ENCODE measurements around the gene SUFU.

GRCh38 chr10:102502029-102502336 is 1.8 kb upstream of the SUFU start:
- TF ChIP-seq CTCF (conservative IDR thresholded peaks at IDR 0.05; ENCODE audit: low read depth, low read length) (no peak), MXI1 (IDR thresholded peaks at IDR 0.05; ENCODE audit: borderline replicate concordance, low read depth, low read length) (no peak), SMC3 (IDR thresholded peaks at IDR 0.05; ENCODE audit: low read depth, low read length) (no peak), RAD21 (IDR thresholded peaks at IDR 0.05; ENCODE audit: low read length) (no peak), POLR2A (IDR thresholded peaks at IDR 0.05; ENCODE audit: low read depth, low read length) (no peak), CEBPB (IDR thresholded peaks at IDR 0.05; ENCODE audit: low read depth, low read length) (no peak), FOS (IDR thresholded peaks at IDR 0.05; ENCODE audit: low read depth, low read length) (peak; percentile 72; the same call in 1 of the 2 replicates), BHLHE40 (IDR thresholded peaks at IDR 0.05; ENCODE audit: low read depth, low read length) (no peak), RCOR1 (IDR thresholded peaks at IDR 0.05; ENCODE audit: insufficient replicate concordance, low read length) (no peak), MAFK (IDR thresholded peaks at IDR 0.05; ENCODE audit: low read depth, low read length) (no peak)

Measured in IMR-90 (cell line).